Natural killer cell treated with Interleukin-12 subunit alpha and Interleukin-12 subunit beta and Interleukin-15 and Interleukin-18, amount 100 ng/mL, for 72 hours (primary cell): ENCODE data around the gene TNFRSF4. TPM values are rescaled to one million over a fixed set of nuclear protein-coding genes. Genes with fewer than 3 reads are reported as not detected.
A peak's percentile ranks its signal among the peaks of the same experiment; 100 is the strongest.
"Not testable (repeated sequence)": the region's sequence is repeated elsewhere in the genome, so short reads cannot be mapped to it uniquely, and the experiment has no call there.

Experiments
- ATAC-seq, 2 donors: fragments of 150-1000 bp; cut with Tn5 transposase in 1 of 2; sonication (Bioruptor Pico), chemical (Tn5 transposase) in 1 of 2; 2 replicates each; pipeline ENCODE4 v1.10.0; 2021
- DNase-seq: peaks from one replicate; pipeline ENCODE4 v3.0.0; 2022; ENCODE audit warnings: low spot score
- H3K27ac Mint-ChIP-seq, 2 donors: 1 replicate in 1 of 2; 2 replicates in 1 of 2; pipeline ENCODE4 v1.8.0; 2022; ENCODE audit warnings: mixed read lengths in 2 of 2, mild to moderate bottlenecking in 1 of 2, moderate library complexity in 1 of 2
- H3K27me3 Mint-ChIP-seq, 2 donors: 1 replicate in 1 of 2; 2 replicates in 1 of 2; pipeline ENCODE4 v1.8.0; 2022; ENCODE audit warnings: mixed read lengths in 2 of 2
- H3K36me3 Mint-ChIP-seq: one replicate; pipeline ENCODE4 v1.8.0; 2022; ENCODE audit warnings: mixed read lengths
- H3K4me1 Mint-ChIP-seq, 2 donors: 1 replicate in 1 of 2; 2 replicates in 1 of 2; pipeline ENCODE4 v1.8.0; 2022; ENCODE audit warnings: low read depth in 2 of 2, mixed read lengths in 2 of 2, mild to moderate bottlenecking in 1 of 2
- H3K4me3 Mint-ChIP-seq: one replicate; pipeline ENCODE4 v1.8.0; 2022; ENCODE audit warnings: mixed read lengths
- H3K9me3 Mint-ChIP-seq: 2 replicates; pipeline ENCODE4 v1.8.0; 2022; ENCODE audit warnings: mixed read lengths
- total RNA-seq, 2 donors: library from RNA; stranded (reverse); gene quantifications; one replicate each; pipeline ENCODE4 v1.2.3, GENCODE V29; 2022

Gene TNFRSF4
- total RNA-seq, 2 donors from 2014 or later, result 56.8 to 305 TPM

DNA sequence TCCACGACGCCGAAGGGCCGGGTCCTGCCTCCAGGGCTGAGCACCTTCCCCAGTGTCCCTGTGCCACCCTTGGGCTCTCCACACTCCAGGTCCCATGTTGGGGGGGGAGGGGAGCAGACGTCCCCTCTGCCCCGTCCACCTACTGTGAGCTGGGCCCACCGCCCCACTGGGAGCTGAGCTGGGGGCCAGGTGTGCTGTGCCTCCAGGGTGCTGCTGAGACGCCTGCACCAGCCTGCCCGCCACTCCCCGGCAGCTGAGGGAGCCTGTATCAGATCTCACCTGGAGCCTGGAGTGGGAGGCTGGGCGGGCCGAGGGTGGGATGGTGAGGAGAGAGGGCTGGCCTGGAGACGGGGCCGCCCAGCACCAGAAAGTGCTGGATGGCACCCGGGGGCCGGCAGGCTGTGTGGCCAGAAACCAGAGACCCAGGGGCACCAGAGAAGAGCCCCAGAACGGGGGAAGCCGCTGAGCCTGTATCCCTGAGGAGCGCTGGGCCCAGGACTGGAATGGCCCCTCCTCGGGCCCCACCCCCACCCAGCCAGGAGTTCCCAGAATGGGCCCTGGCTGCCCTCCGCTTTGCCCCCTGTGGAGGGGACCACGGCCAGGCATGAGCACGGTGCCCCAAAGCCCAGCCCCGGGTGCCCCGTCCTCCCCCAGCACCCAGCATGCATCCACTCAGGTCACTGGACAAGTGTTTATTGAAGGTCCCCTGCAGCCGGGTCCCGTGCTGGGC is 11.0 kb downstream of the TNFRSF4 start:
- Mint-ChIP-seq H3K9me3 (no peaks in the 10 kb centered on the region), H3K4me3 (no peak overlapping the region), H3K36me3 (no peaks in the 10 kb centered on the region), H3K27ac (peak overlapping the region in 1 of 2 donors; percentile 76), H3K4me1 (peaks cover 8 to 15% of the 10 kb centered on the region in 2 donors), H3K27me3 (no peaks in the 10 kb centered on the region)
- DNase-seq (no peak), ATAC-seq (no peak)

DNA sequence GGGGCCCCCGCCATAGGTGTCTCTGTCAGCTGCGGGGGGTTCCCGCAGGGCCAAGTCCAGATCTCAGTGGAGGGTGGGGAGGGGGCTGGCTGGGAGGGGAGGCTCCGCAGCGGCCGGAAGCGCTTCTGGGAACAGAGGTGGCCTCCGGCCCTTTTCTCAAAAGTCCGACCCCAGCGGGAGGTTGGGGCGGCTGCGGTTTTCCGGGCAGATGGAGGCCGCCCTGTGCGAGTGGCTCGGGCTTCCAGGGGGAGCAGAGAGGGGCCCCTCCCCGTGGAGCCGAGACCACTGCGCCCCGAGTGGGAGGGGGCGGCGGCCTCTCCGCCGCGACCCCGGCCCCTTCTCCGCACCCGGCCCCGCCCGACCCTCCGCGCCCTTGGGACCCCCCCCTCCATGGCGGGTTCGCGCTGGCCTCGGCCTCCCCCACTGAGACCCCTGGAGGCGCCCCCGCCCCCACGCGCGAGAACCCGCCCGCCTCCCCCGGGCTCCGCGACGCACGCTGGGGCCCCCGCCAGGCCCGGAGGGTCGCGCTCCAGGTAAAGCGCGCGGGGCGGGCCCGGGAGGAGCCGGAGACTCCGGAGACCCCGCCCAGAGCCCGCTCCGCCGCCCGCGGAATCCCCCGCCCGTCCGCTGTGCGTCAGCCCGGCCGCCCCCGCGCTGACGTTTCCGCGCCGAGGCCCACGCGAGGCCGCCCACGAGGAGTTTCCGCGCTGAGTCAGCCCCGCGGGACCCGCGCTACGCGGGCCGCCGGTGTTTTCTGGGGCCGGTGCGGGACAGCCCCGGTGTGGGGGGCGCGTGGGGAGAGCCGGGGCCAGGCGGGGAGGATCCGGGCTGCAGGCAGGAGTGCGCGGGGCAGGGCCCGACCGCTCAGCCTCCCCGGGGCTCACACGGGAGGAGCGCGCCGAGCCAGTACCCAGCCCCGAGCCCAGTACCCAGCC is 12.8 kb downstream of the TNFRSF4 start:
- Mint-ChIP-seq H3K4me1 (peaks cover 9 to 15% of the 10 kb centered on the region in 2 donors), H3K9me3 (no peaks in the 10 kb centered on the region), H3K4me3 (peak overlapping the region; percentile 73), H3K36me3 (no peaks in the 10 kb centered on the region), H3K27me3 (no peaks in the 10 kb centered on the region), H3K27ac (peak overlapping the region; percentile 97 to 99)
- peak; percentile 96 for DNase-seq
- peak; percentile 87 to 89 for ATAC-seq

DNA sequence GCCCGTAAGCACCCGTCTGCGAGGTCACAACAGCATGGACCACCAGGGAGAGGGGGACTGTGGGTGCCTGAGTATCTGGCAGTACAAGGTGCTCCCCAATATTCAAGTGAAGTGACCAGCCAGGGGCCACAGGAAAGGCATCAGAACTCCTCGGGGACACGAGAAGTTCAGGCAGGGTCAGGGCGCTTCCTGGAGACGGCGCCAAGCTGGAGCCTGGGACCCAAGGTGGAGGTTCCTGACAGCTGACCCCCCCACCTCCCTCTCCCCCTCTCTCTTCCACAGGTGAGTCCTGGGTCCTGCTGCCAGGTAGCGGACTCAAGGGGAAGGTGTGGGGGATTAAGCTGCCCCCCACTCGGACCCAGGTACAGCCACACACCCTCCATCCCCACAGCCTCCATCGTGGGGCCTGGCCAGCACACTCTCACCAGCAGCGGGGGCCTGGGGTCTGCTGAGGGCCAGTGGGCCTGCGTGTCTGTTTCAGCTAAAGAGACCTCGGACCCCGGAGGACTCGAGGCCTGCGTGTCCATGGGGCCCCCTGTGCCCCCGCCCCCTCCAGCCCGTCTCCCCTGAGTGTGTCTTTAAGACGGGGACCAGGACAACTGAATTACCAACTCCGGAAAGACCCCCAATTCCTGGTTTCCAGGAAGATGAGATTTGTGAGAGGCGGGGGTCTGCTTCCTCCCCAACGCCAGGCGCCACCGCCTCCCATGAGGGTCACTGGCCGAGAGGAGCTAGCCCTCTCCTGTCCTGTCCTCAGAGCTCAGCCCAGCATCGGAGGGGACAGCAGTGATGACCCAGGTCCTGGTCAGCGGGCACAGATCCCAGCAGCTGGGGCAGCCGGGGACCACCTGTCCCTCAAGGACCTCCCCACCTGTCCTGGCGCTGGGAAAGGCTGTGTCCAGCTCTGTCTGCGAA is 13.7 kb downstream of the TNFRSF4 start:
- Mint-ChIP-seq H3K36me3 (peaks cover 2% of the 10 kb centered on the region), H3K27me3 (no peaks in the 10 kb centered on the region), H3K4me1 (peaks cover 14 to 17% of the 10 kb centered on the region in 2 donors), H3K4me3 (peak overlapping the region; percentile 73), H3K27ac (peak overlapping the region; percentile 97 to 99), H3K9me3 (no peaks in the 10 kb centered on the region)
- DNase-seq, result peak; percentile 59
- no peak for ATAC-seq

DNA sequence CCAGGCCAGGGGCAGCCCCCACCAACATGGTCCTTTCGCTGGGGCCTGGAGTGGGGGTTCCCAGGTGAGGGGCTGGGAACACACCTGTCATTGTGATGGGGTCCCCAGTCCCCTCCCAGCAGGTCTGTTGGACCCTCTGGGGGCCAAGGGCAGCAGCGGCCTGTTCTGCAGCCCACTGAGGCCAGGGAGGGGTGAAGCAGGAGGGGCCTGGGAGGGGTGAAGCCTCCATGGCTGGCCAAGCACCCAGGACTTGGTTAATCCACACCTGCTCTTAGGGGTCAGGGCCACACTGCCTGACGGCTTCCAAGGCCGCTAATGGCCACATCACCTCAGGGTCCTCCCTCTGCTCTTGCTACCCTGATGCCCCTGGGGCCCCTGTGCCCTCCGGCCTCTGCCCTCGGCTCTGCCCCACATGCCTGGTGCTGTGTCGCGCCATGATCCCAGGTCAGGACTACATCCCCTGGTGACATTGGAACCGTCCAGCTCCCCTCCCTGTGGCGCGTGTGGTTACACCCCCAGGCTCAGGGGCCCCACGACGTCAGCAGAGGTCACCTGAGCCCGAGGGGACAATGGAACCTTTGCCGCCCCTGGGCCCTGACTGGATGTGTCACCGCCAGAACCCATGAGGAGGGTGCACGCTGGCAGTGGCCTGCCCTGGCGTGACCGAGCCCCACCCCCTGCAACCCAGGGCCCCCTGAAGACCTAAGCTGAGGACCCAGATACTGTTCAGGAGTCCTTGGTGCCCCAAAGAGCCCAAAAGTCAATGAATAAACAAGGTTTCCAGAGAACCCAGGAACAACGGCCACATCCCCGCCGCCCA is 14.6 kb downstream of the TNFRSF4 start:
- H3K9me3 Mint-ChIP-seq, result peaks cover 6% of the 10 kb centered on the region
- DNase-seq, result peak; percentile 56
- peaks cover 23 to 25% of the 10 kb centered on the region in 2 donors for H3K4me1 Mint-ChIP-seq
- ATAC-seq, result no peak
- peaks cover 11% of the 10 kb centered on the region for H3K36me3 Mint-ChIP-seq
- no peaks in the 10 kb centered on the region for H3K27me3 Mint-ChIP-seq
- no peak overlapping the region for H3K4me3 Mint-ChIP-seq
- peak overlapping the region; percentile 97 to 99 for H3K27ac Mint-ChIP-seq

DNA sequence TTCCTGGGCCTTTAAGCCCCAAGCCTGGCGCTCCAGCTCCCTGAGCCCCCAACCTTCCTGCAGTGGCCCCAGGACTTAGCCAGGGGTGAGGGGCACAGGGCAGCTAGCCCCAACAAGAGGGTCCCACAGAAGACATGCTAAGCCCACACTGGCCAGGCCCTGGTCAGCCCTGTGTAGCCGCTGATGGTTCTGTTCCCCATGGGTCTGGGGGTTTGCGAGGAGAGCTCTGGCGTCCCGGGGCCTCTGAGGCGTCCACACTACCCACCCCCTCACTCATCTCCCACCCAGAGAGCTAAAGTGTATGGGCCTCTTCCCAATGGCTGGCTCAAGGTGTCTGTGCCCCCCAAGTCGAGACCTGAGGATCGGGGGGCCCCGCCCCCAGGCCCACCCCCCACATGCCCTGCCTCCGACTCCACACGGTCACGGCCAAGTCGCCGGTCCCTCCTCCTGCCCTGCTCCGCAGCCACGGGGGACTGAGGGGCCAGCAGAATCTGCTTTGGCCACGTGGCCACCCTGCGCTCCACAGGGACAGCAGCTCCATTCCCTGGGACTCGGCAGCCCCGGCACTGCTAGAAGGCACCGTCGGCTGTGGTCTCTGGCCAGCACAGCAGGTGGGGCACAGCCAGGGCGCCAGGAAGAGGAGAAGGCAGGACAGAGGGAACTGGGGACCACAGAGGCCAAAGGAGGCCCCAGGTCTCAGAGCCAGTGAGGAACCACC is 15.4 kb downstream of the TNFRSF4 start:
- peak overlapping the region in 1 of 2 donors; percentile 70 for H3K27ac Mint-ChIP-seq

DNA sequence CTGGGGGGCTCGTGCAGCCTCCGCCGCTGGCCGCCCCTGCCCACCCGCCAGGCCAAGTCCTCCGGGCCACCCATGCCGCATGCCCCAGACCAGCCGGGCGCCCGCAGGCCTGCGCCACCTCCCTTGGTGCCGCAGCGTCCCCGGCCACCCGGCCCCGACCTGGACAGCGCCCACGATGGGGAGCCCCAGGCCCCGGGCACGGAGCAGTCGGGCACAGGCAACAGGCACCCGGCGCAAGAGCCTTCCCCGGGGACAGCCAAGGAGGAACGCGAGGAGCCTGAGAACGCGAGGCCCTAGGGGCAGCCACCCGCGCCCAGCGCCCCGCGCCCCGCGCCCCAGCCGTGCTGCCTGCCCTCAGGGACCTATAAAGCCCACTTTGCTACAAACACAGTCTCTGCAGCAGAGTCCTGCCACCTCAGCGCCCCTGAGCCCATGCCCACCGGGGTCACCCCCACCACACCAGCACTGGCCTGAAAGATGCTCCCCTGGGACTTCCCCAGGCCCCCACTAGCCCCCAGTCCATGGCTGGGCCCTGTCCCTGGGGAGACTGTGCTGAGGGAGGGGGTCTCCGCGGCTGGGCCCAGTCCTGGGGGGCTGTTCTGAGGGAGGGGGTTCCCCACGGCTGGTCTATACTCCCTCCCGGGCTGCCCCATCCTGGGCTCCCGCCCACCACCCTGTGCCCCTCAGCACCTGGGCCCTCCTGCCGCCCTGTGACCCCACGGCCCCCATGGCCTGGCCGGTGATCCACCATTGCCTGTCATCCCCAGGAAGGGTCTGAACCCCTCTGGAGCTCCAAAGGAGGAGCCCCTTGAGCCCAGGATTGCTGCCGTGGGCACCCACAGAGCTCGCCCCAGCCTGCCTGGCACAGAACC is 16.2 kb downstream of the TNFRSF4 start:
- ATAC-seq, result no peak
- H3K4me3 Mint-ChIP-seq, result no peak overlapping the region
- peaks cover 13% of the 10 kb centered on the region for H3K36me3 Mint-ChIP-seq
- H3K4me1 Mint-ChIP-seq, result peaks cover 25 to 28% of the 10 kb centered on the region in 2 donors
- peaks cover 7% of the 10 kb centered on the region for H3K9me3 Mint-ChIP-seq
- DNase-seq, result peak; percentile 58
- H3K27ac Mint-ChIP-seq, result peak overlapping the region in 1 of 2 donors; percentile 70
- H3K27me3 Mint-ChIP-seq, result no peaks in the 10 kb centered on the region

More for the DNA sequence above, 15.4 kb downstream of the TNFRSF4 start:
- DNase-seq, result peak; percentile 57
- no peak for ATAC-seq
- peaks cover 25 to 28% of the 10 kb centered on the region in 2 donors for H3K4me1 Mint-ChIP-seq
- peaks cover 7% of the 10 kb centered on the region for H3K9me3 Mint-ChIP-seq
- no peak overlapping the region for H3K4me3 Mint-ChIP-seq
- peaks cover 13% of the 10 kb centered on the region for H3K36me3 Mint-ChIP-seq
- no peaks in the 10 kb centered on the region for H3K27me3 Mint-ChIP-seq

DNA sequence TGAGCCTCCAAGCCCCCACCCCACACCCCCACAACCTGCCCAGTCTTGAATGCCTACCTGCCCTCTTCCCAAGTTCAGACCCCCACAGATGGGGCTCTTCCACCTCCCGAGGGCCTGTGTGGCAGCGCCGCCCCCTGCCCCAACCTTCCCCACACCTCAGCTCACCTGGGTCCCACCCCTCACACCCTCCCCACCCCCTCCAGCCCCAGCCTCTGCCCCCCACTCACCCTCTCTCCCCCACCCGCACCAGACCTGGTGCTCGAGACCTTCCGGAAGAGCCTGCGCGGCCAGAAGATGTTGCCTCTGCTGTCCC is 16.8 kb downstream of the TNFRSF4 start:
- DNase-seq, result peak; percentile 48
- Mint-ChIP-seq H3K4me1 (peaks cover 25 to 29% of the 10 kb centered on the region in 2 donors), H3K4me3 (no peak overlapping the region), H3K9me3 (peaks cover 7% of the 10 kb centered on the region), H3K27ac (peak overlapping the region in 1 of 2 donors; percentile 79), H3K36me3 (peaks cover 13% of the 10 kb centered on the region), H3K27me3 (no peaks in the 10 kb centered on the region)
- no peak for ATAC-seq

DNA sequence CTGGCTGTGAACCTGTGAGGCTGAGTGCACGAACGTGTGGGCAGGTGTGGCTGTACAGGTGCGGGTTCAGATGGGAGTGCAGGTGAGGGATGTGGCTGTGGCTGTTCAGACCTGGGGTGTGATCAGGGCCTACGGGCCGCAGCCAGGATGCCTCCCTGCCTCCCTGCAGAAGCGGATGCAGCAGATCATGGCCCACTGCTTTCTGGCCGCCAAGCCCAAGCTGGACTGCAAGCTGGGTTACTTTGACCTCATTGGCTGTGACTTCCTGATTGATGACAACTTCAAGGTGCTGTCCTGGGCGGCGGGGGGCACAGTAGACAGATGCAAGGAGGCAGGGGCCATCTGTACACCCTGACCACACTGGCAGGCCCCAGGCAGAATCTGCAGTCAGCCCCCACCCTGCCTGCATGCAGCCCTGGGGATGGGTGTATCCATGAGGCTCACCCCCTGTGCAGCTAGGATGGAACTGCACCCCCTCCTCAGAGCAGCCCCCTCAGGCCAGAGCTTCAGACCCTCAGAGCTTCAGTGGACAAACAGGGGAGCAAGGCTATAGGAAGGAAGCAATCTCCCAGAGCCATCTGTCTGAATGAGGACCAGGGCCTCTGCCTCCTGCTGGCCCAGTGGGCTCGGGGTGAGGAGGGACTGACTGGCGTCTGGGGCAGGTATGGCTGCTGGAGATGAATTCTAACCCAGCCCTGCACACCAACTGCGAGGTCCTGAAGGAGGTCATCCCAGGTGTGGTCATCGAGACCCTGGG is 17.3 kb downstream of the TNFRSF4 start:
- no peaks in the 10 kb centered on the region for H3K27me3 Mint-ChIP-seq
- H3K36me3 Mint-ChIP-seq, result peaks cover 13% of the 10 kb centered on the region
- peaks cover 25 to 34% of the 10 kb centered on the region in 2 donors for H3K4me1 Mint-ChIP-seq
- H3K27ac Mint-ChIP-seq, result peak overlapping the region in 1 of 2 donors; percentile 79
- H3K9me3 Mint-ChIP-seq, result peaks cover 7% of the 10 kb centered on the region
- ATAC-seq, result no peak
- no peak overlapping the region for H3K4me3 Mint-ChIP-seq
- no peak for DNase-seq

DNA sequence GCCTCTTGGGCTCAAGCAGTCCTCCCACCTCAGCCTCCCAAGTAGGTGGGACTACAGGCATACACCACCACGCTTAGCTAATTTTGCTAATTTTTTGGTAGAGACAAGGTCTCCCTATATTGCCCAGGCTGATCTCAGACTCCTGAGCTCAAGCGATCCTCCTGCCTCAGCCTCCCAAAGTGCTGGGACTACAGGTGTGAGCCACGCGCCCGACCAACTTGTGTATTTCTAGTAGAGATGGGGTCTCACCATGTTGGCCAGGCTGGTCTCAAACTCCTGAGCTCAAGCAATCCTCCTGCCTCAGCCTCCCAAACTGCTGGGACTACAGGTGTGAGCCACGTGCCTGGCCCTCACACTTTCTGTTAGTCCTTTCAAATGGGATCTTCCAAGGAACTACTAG is 18.2 kb downstream of the TNFRSF4 start:
- Mint-ChIP-seq H3K27ac (peak overlapping the region; percentile 12 to 79), H3K36me3 (peaks cover 13% of the 10 kb centered on the region), H3K4me1 (peaks cover 24 to 34% of the 10 kb centered on the region in 2 donors)
- H3K9me3 Mint-ChIP-seq, DNase-seq, ATAC-seq, H3K27me3 Mint-ChIP-seq, H3K4me3 Mint-ChIP-seq: not testable (repeated sequence)

DNA sequence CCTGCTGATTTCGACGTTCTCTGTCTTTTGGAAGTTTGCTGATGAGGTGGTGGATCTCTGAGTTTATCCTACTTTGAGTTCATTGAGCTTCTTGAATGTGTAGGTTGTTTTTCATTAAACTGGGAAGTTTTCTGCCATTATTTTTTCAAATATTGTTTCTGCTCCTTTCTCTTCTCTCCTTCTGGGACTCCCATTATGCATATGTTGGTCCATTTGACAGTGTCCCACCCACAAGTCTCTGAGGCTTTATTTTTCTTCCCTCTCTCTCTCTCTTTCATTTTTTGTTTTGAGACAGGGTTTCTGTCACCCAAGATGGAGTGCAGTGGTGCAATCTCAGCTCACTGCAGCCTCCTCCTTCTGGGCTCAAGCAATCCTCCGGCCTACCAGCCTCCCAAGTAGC is 19.2 kb downstream of the TNFRSF4 start:
- Mint-ChIP-seq H3K4me3 (no peak overlapping the region), H3K36me3 (peaks cover 13% of the 10 kb centered on the region), H3K27me3 (no peaks in the 10 kb centered on the region), H3K9me3 (peaks cover 7% of the 10 kb centered on the region), H3K27ac (peak overlapping the region; percentile 12 to 79), H3K4me1 (peaks cover 20 to 27% of the 10 kb centered on the region in 2 donors)
- no peak for DNase-seq
- ATAC-seq, result no peak

DNA sequence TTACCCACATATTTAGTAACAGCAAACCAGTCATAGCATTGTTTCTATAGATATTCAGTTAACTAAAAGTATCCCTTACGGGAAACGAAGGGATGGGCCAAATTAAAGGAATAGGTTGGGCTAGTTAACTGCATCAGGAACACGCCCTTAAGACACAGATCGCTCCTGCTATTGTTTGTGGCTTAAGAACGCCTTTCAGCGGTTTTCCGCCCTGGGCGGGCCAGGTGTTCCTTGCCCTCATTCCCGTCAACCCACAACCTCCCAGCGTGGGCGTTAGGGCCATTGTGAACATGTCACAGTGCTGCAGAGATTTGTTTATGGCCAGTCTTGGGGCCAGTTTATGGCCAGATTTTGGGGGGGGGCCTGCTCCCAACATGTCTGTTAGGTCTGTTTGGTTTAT is 22.2 kb downstream of the TNFRSF4 start:
- ATAC-seq (no peak), DNase-seq (no peak)
- Mint-ChIP-seq H3K9me3 (peaks cover 7% of the 10 kb centered on the region), H3K4me1 (peaks cover 20 to 29% of the 10 kb centered on the region in 2 donors), H3K36me3 (peaks cover 13% of the 10 kb centered on the region), H3K27me3 (no peaks in the 10 kb centered on the region), H3K27ac (no peak overlapping the region), H3K4me3 (no peak overlapping the region)
